MM.1S (cell line): ENCODE measurements around the gene RAD23B.

Experiments used
- DNase-seq: peaks from one replicate; pipeline ENCODE4 v3.0.0-alpha.2; 2015
- H2AFZ ChIP-seq: fragments of 300-600 bp; sonication (generic); 2 replicates; pipeline ENCODE4 v1.6.0; 2016; ENCODE audit warnings: antibody characterized with exemption, low read length
- H3F3A ChIP-seq: fragments of 300-600 bp; sonication (generic); 2 replicates; pipeline ENCODE4 v1.6.1; 2016; ENCODE audit warnings: mild to moderate bottlenecking, antibody characterized with exemption, low read length, moderate library complexity, mixed read lengths; ENCODE audit not compliant: insufficient read depth
- H3K27ac ChIP-seq: fragments of 300-600 bp; sonication (generic); 2 replicates; pipeline ENCODE4 v1.5.1; 2016; ENCODE audit warnings: mild to moderate bottlenecking, low read length
- H3K27me3 ChIP-seq: fragments of 300-600 bp; sonication (generic); replicated peaks from 2 replicates; pipeline ENCODE4 v1.6.0; 2016; ENCODE audit warnings: low read length; ENCODE audit not compliant: insufficient read depth
- H3K36me3 ChIP-seq: fragments of 300-600 bp; sonication (generic); replicated peaks from 2 replicates; pipeline ENCODE4 v1.6.1; 2016; ENCODE audit warnings: mild to moderate bottlenecking, low read length, mixed read lengths; ENCODE audit not compliant: insufficient read depth
- H3K4me1 ChIP-seq: fragments of 300-600 bp; sonication (generic); 2 replicates; pipeline ENCODE4 v1.6.1; 2016; ENCODE audit warnings: low read length, mixed read lengths
- H3K4me2 ChIP-seq: fragments of 300-600 bp; sonication (generic); 2 replicates; pipeline ENCODE4 v1.6.0; 2016; ENCODE audit warnings: low read depth, low read length
- H3K4me3 ChIP-seq: fragments of 300-600 bp; sonication (generic); 2 replicates; pipeline ENCODE4 v1.5.1; 2016; ENCODE audit warnings: low read length, mixed read lengths
- H3K79me2 ChIP-seq: fragments of 300-600 bp; sonication (generic); 2 replicates; pipeline ENCODE4 v1.6.1; 2016; ENCODE audit warnings: mixed run types, low read length, mixed read lengths
- H3K9ac ChIP-seq: fragments of 300-600 bp; sonication (generic); 2 replicates; pipeline ENCODE4 v1.6.1; 2016; ENCODE audit warnings: low read length, mixed read lengths
- H3K9me2 ChIP-seq: fragments of 300-600 bp; sonication (generic); replicated peaks from 2 replicates; pipeline ENCODE4 v1.6.1; 2016; ENCODE audit warnings: mild to moderate bottlenecking, low read length, mixed read lengths; ENCODE audit not compliant: insufficient read depth
- H3K9me3 ChIP-seq: fragments of 300-600 bp; sonication (generic); replicated peaks from 2 replicates; pipeline ENCODE4 v1.6.1; 2016; ENCODE audit warnings: mild to moderate bottlenecking, low read length, mixed read lengths; ENCODE audit not compliant: insufficient read depth
- H4K20me1 ChIP-seq: fragments of 300-600 bp; sonication (generic); 2 replicates; pipeline ENCODE4 v1.6.1; 2016; ENCODE audit warnings: mild to moderate bottlenecking, low read length, moderate library complexity, mixed read lengths; ENCODE audit not compliant: insufficient read depth
- CTCF ChIP-seq: fragments of 300-600 bp; sonication (generic); IDR thresholded peaks from 2 replicates; pipeline ENCODE4 v1.5.1; 2016; ENCODE audit warnings: antibody characterized with exemption, low read length, mixed read lengths
- EZH2 ChIP-seq: fragments of 300-600 bp; sonication (generic); optimal IDR thresholded peaks from 2 replicates; pipeline ENCODE3; 2017; ENCODE audit warnings: low read depth, mild to moderate bottlenecking, antibody characterized with exemption, low read length, mixed read lengths
- EZH2phosphoT487 ChIP-seq: fragments of 300-600 bp; sonication (generic); IDR thresholded peaks from 2 replicates; pipeline ENCODE4 v1.6.1; 2018; ENCODE audit warnings: antibody characterized with exemption, low read length

Gene RAD23B

GRCh38 chr9:107325842-107326241 is 42.8 kb downstream of the RAD23B start:
- peaks cover 26% of the 10 kb centered on the region for H3K36me3 ChIP-seq
- H3K9me2 ChIP-seq, result no peaks in the 10 kb centered on the region
- no peaks in the 10 kb centered on the region for H4K20me1 ChIP-seq
- TF ChIP-seq CTCF (no peak), EZH2phosphoT487 (no peak), EZH2 (no peak)
- no peak for DNase-seq
- H3K4me1 ChIP-seq, result no peaks in the 10 kb centered on the region
- no peak overlapping the region for H2AFZ ChIP-seq
- H3F3A ChIP-seq, result no peaks in the 10 kb centered on the region
- H3K4me3 ChIP-seq, result no peak overlapping the region
- H3K27me3 ChIP-seq, result no peaks in the 10 kb centered on the region
- no peaks in the 10 kb centered on the region for H3K9me3 ChIP-seq
- H3K27ac ChIP-seq, result no peak overlapping the region
- H3K79me2 ChIP-seq, result peaks cover 84% of the 10 kb centered on the region
- H3K9ac ChIP-seq, result no peak overlapping the region
- no peak overlapping the region for H3K4me2 ChIP-seq

- no peak overlapping the region for H3K4me2 ChIP-seq
- no peaks in the 10 kb centered on the region for H3K27me3 ChIP-seq
- H3K36me3 ChIP-seq, result peaks cover 30% of the 10 kb centered on the region
- DNase-seq, result no peak
- no peaks in the 10 kb centered on the region for H3K4me1 ChIP-seq
- no peak overlapping the region for H3K27ac ChIP-seq
- peaks cover 58% of the 10 kb centered on the region for H3K79me2 ChIP-seq
- no peaks in the 10 kb centered on the region for H3K9me2 ChIP-seq
- no peak overlapping the region for H2AFZ ChIP-seq
- H3F3A ChIP-seq, result no peaks in the 10 kb centered on the region
- H3K9me3 ChIP-seq, result no peaks in the 10 kb centered on the region
- no peak for TF ChIP-seq CTCF
- no peak for TF ChIP-seq EZH2phosphoT487
- TF ChIP-seq EZH2, result no peak
- H3K9ac ChIP-seq, result no peak overlapping the region
- H3K4me3 ChIP-seq, result no peak overlapping the region
- no peaks in the 10 kb centered on the region for H4K20me1 ChIP-seq
Measured at GRCh38 chr9:107328510-107328909, 45.4 kb downstream of the RAD23B start.

- Histone ChIP-seq H3K9me2 (no peaks in the 10 kb centered on the region), H3K27ac (no peak overlapping the region), H3K4me2 (no peak overlapping the region), H2AFZ (no peak overlapping the region), H3K9ac (no peak overlapping the region), H3F3A (no peaks in the 10 kb centered on the region; the same call in 1 of the 2 replicates), H3K27me3 (no peaks in the 10 kb centered on the region), H3K4me1 (no peaks in the 10 kb centered on the region), H4K20me1 (no peaks in the 10 kb centered on the region), H3K36me3 (peaks cover 15% of the 10 kb centered on the region), H3K9me3 (no peaks in the 10 kb centered on the region), H3K79me2 (peaks cover 42% of the 10 kb centered on the region), H3K4me3 (no peak overlapping the region)
- no peak for TF ChIP-seq EZH2
- TF ChIP-seq EZH2phosphoT487, result no peak
- no peak for TF ChIP-seq CTCF
- DNase-seq, result no peak
Measured at GRCh38 chr9:107330420-107330819, 47.3 kb downstream of the RAD23B start.
